ENCODE data around the gene GRM4.

The GRM4 gene

DNA sequence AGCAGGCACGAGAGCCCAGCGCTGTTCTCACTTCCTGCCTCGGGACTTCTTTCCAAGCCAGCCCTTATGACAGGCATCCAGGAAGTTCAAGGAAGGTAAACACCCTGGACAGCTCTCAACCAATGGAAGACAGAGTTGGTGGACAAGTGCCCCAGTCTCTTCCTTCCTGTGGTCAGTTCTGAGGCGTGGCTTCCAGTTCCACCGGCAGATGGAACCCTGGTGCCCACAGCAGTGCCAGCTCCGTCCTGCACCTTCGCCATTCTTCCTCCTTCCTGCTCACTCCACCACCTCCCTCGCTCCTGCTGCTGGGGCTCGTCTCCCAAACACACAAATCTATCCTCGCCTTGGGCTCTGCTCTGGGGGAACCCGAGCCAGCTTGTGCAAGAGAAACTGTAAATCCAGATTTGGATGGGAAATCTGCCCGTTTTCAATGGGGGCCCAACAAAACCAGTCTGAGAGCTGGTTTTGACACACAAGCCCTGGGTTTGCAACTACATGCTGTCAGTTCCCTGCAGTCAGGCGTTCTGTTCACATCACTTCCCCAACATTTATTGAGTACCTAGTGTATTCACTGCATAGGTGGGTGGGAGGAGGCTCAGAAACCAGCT is 162.7 kb downstream of the GRM4 start:
- peak; percentile 38 for DNase-seq (ENCODE audit: low read depth)
- H3K4me3 ChIP-seq (ENCODE audit: low read depth, low read length), result no peak overlapping the region
- TF ChIP-seq, protein P1, sequence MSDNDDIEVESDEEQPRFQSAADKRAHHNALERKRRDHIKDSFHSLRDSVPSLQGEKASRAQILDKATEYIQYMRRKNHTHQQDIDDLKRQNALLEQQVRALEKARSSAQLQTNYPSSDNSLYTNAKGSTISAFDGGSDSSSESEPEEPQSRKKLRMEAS (IDR thresholded peaks at IDR 0.05; ENCODE audit: low read depth, low read length), result no peak
- TF ChIP-seq, protein P2, sequence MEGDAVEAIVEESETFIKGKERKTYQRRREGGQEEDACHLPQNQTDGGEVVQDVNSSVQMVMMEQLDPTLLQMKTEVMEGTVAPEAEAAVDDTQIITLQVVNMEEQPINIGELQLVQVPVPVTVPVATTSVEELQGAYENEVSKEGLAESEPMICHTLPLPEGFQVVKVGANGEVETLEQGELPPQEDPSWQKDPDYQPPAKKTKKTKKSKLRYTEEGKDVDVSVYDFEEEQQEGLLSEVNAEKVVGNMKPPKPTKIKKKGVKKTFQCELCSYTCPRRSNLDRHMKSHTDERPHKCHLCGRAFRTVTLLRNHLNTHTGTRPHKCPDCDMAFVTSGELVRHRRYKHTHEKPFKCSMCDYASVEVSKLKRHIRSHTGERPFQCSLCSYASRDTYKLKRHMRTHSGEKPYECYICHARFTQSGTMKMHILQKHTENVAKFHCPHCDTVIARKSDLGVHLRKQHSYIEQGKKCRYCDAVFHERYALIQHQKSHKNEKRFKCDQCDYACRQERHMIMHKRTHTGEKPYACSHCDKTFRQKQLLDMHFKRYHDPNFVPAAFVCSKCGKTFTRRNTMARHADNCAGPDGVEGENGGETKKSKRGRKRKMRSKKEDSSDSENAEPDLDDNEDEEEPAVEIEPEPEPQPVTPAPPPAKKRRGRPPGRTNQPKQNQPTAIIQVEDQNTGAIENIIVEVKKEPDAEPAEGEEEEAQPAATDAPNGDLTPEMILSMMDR (IDR thresholded peaks at IDR 0.05; ENCODE audit: low read depth, low read length), result no peak
- TF ChIP-seq MYC (IDR thresholded peaks at IDR 0.05; ENCODE audit: low read depth, low read length) (no peak), POLR2A (IDR thresholded peaks at IDR 0.05; ENCODE audit: extremely low read depth, insufficient read length) (no peak)

DNA sequence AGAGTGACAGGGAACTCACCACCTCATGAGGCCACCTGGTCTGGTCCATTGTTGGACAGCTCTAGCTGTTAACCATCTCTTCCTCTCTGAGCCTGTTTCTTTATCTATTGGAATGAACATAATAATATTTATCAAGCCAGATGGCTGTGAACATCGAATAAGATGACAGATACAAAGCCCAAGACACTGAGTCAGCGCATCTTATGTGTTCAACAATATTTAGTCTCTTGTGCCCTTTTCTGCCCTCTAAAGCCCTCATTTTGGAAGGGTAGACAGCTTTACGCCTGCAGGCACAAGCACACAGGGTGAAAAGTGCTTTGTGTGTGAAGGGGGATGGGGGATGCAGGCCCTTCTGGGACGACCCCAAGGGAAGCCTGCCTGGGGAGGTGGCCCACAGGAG is 164.0 kb downstream of the GRM4 start:
- DNase-seq (ENCODE audit: low read depth), result no peak
- TF ChIP-seq, protein P1 (IDR thresholded peaks at IDR 0.05; ENCODE audit: low read depth, low read length), result no peak
- no peak for TF ChIP-seq MYC (IDR thresholded peaks at IDR 0.05; ENCODE audit: low read depth, low read length)
- TF ChIP-seq, protein P2 (IDR thresholded peaks at IDR 0.05; ENCODE audit: low read depth, low read length), result no peak
- TF ChIP-seq POLR2A (IDR thresholded peaks at IDR 0.05; ENCODE audit: extremely low read depth, insufficient read length), result no peak
- H3K4me3 ChIP-seq (ENCODE audit: low read depth, low read length), result no peak overlapping the region

DNA sequence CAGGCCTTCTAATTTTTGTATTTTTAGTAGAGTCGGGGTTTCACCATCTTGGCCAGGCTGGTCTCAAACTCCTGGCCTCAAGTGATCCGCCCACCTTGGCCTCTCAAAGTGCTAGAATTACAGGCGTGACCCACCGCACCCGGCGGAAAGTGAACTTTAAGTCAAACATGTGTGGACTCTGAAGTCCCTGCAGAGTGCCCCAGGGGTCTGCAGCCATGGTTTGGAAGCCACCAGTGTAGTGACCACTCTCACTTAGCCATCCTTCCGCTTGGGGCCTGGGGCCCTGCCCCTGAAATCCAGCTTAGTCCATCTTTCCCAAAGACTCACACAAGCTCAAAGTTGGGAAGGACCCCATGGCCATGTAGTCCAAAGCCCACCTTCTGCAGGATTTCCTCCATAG is 164.5 kb downstream of the GRM4 start:
- no peak for DNase-seq (ENCODE audit: low read depth)
- TF ChIP-seq POLR2A (IDR thresholded peaks at IDR 0.05; ENCODE audit: extremely low read depth, insufficient read length) (no peak), MYC (IDR thresholded peaks at IDR 0.05; ENCODE audit: low read depth, low read length) (no peak)
- TF ChIP-seq, protein P2 (IDR thresholded peaks at IDR 0.05; ENCODE audit: low read depth, low read length), result no peak
- TF ChIP-seq, protein P1 (IDR thresholded peaks at IDR 0.05; ENCODE audit: low read depth, low read length), result no peak
- H3K4me3 ChIP-seq (ENCODE audit: low read depth, low read length), result no peak overlapping the region

DNA sequence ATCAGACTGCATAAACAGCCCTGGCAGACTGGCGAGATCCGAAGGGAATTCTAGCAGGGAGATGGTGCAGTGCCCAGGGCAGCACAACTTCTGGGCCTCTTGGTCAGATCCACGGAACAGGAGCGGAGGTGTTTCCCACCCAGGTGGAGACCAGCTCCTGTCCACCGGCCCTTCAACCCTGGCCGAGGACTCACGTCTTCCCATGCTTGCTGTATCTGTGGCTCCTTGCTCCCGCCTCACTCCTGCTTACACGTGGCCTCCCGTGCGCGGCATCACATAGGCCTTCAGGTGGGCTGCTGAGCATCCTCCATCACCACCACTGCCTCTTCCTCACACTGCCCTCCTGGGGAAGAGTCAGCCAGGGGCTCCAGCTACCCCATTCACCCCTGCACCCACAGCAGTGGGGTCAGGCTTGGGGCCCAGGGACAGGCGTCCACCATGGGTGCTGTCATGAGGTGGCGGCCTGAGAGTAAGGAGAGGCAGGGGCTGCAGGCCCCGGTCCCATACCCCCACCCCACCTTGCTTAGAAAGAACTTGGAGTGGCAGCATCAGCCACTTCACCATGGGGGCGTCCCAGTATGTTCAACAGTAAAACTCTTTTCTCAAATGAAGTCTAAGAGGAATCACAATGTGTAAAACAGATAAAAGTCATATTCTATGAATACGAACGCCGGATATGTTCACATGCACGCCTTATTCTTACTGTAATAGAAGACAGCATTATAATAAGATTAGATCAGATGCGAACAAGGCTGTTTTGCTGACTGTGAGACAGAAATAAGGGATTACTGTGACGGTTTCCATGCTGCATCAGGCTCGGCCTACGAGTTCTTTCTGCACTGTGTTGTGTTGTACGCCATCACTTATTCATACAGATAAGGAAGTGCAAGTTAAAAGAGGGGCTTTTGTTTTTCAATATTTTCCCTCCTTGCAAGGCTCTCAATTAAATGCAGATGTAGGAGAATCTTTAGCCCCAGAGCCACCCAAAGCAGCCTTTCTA is 165.4 kb downstream of the GRM4 start:
- H3K4me3 ChIP-seq (ENCODE audit: low read depth, low read length), result no peak overlapping the region
- no peak for DNase-seq (ENCODE audit: low read depth)
- TF ChIP-seq, protein P2 (IDR thresholded peaks at IDR 0.05; ENCODE audit: low read depth, low read length), result no peak
- TF ChIP-seq MYC (IDR thresholded peaks at IDR 0.05; ENCODE audit: low read depth, low read length) (no peak), POLR2A (IDR thresholded peaks at IDR 0.05; ENCODE audit: extremely low read depth, insufficient read length) (no peak)
- TF ChIP-seq, protein P1 (IDR thresholded peaks at IDR 0.05; ENCODE audit: low read depth, low read length), result no peak

DNA sequence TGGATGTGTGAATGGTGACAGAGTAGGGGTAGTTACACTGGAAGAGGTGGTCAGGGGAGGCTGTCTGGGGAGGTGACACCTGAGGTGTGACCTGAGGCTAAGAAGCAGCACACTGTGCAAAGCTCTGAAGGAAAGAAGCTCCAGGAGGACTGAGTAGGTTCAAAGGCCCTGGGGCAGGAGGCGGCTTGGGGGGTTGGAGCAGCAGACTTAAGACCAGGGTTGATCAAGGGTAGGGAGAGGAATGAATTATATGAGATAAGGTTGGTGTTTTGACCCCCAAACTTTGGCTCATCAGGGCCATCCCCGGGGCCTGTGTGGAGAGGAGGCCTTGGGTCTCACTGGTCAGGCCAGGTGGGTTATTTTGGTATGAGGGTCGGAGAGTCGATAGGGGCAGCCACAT is 166.1 kb downstream of the GRM4 start:
- no peak for DNase-seq (ENCODE audit: low read depth)
- TF ChIP-seq, protein P2 (IDR thresholded peaks at IDR 0.05; ENCODE audit: low read depth, low read length), result no peak
- TF ChIP-seq, protein P1 (IDR thresholded peaks at IDR 0.05; ENCODE audit: low read depth, low read length), result no peak
- TF ChIP-seq MYC (IDR thresholded peaks at IDR 0.05; ENCODE audit: low read depth, low read length), result no peak
- TF ChIP-seq POLR2A (IDR thresholded peaks at IDR 0.05; ENCODE audit: extremely low read depth, insufficient read length), result no peak
- H3K4me3 ChIP-seq (ENCODE audit: low read depth, low read length), result no peak overlapping the region

Measured in NB4 (cell line).